ENCODE data around the gene CAMK4.

CAMK4 gene

GRCh38 chr5:111232311-111233051 is 8.3 kb downstream of the CAMK4 start:
- Histone ChIP-seq H3K27ac (ENCODE audit: poor library complexity, severe bottlenecking) (no peak overlapping the region), H3K9me3 (ENCODE audit: severe bottlenecking) (no peaks in the 10 kb centered on the region), H3K4me1 (ENCODE audit: insufficient read depth, poor library complexity, severe bottlenecking) (peaks cover 12% of the 10 kb centered on the region), H3K27me3 (ENCODE audit: insufficient read depth, poor library complexity, severe bottlenecking) (no peaks in the 10 kb centered on the region), H3K36me3 (ENCODE audit: low read depth) (no peaks in the 10 kb centered on the region), H3K4me3 (ENCODE audit: severe bottlenecking) (no peak overlapping the region)
- no peak for ATAC-seq (ENCODE audit: low read depth)
- TF ChIP-seq CTCF (IDR thresholded peaks at IDR 0.05; ENCODE audit: poor library complexity, severe bottlenecking): no peak
- no peak for DNase-seq (ENCODE audit: low spot score)

- no peak overlapping the region for H3K27ac ChIP-seq (ENCODE audit: poor library complexity, severe bottlenecking)
- peaks cover 9% of the 10 kb centered on the region for H3K4me1 ChIP-seq (ENCODE audit: insufficient read depth, poor library complexity, severe bottlenecking)
- no peaks in the 10 kb centered on the region for H3K27me3 ChIP-seq (ENCODE audit: insufficient read depth, poor library complexity, severe bottlenecking)
- H3K9me3 ChIP-seq (ENCODE audit: severe bottlenecking): no peaks in the 10 kb centered on the region
- H3K36me3 ChIP-seq (ENCODE audit: low read depth): no peaks in the 10 kb centered on the region
- no peak overlapping the region for H3K4me3 ChIP-seq (ENCODE audit: severe bottlenecking)
- DNase-seq (ENCODE audit: low spot score) (no peak), ATAC-seq (ENCODE audit: low read depth) (no peak)
- TF ChIP-seq CTCF (IDR thresholded peaks at IDR 0.05; ENCODE audit: poor library complexity, severe bottlenecking): no peak
Observed at GRCh38 chr5:111233052-111233374, 8.8 kb downstream of the CAMK4 start.

- Histone ChIP-seq H3K27ac (ENCODE audit: poor library complexity, severe bottlenecking) (no peak overlapping the region), H3K9me3 (ENCODE audit: severe bottlenecking) (no peaks in the 10 kb centered on the region), H3K36me3 (ENCODE audit: low read depth) (no peaks in the 10 kb centered on the region), H3K4me1 (ENCODE audit: insufficient read depth, poor library complexity, severe bottlenecking) (peaks cover 6% of the 10 kb centered on the region), H3K4me3 (ENCODE audit: severe bottlenecking) (no peak overlapping the region), H3K27me3 (ENCODE audit: insufficient read depth, poor library complexity, severe bottlenecking) (no peaks in the 10 kb centered on the region)
- ATAC-seq (ENCODE audit: low read depth): no peak
- DNase-seq (ENCODE audit: low spot score): no peak
- no peak for TF ChIP-seq CTCF (IDR thresholded peaks at IDR 0.05; ENCODE audit: poor library complexity, severe bottlenecking)
Observed at GRCh38 chr5:111234125-111234524, 9.9 kb downstream of the CAMK4 start.

- TF ChIP-seq CTCF (IDR thresholded peaks at IDR 0.05; ENCODE audit: poor library complexity, severe bottlenecking): no peak
- Histone ChIP-seq H3K4me1 (ENCODE audit: insufficient read depth, poor library complexity, severe bottlenecking) (peaks cover 6% of the 10 kb centered on the region), H3K9me3 (ENCODE audit: severe bottlenecking) (no peaks in the 10 kb centered on the region), H3K27ac (ENCODE audit: poor library complexity, severe bottlenecking) (no peak overlapping the region), H3K27me3 (ENCODE audit: insufficient read depth, poor library complexity, severe bottlenecking) (no peaks in the 10 kb centered on the region), H3K4me3 (ENCODE audit: severe bottlenecking) (no peak overlapping the region), H3K36me3 (ENCODE audit: low read depth) (no peaks in the 10 kb centered on the region)
- ATAC-seq (ENCODE audit: low read depth): no peak
- no peak for DNase-seq (ENCODE audit: low spot score)
Observed at GRCh38 chr5:111235635-111236034, 11.5 kb downstream of the CAMK4 start.

- Histone ChIP-seq H3K27me3 (ENCODE audit: insufficient read depth, poor library complexity, severe bottlenecking) (no peaks in the 10 kb centered on the region), H3K4me3 (ENCODE audit: severe bottlenecking) (no peak overlapping the region), H3K36me3 (ENCODE audit: low read depth) (no peaks in the 10 kb centered on the region), H3K27ac (ENCODE audit: poor library complexity, severe bottlenecking) (no peak overlapping the region), H3K9me3 (ENCODE audit: severe bottlenecking) (no peaks in the 10 kb centered on the region), H3K4me1 (ENCODE audit: insufficient read depth, poor library complexity, severe bottlenecking) (peaks cover 6% of the 10 kb centered on the region)
- no peak for ATAC-seq (ENCODE audit: low read depth)
- TF ChIP-seq CTCF (IDR thresholded peaks at IDR 0.05; ENCODE audit: poor library complexity, severe bottlenecking): no peak
- no peak for DNase-seq (ENCODE audit: low spot score)
Observed at GRCh38 chr5:111236348-111236747, 12.2 kb downstream of the CAMK4 start.
